ENCODE results near the gene SH2D6.
A peak's percentile ranks its signal among the peaks of the same experiment; 100 is the strongest.

SH2D6 gene

GRCh38 chr2:85418132-85419008 is at the start of gene SH2D6:
SH2D6 (plus strand) TSS chr2:85418714; CDS start chr2:85429466, 10,752 bp downstream.
- TF ChIP-seq CTCF (IDR thresholded peaks at IDR 0.05; ENCODE audit: borderline replicate concordance, insufficient read depth, low read depth, low read length): no peak
- H3K4me3 ChIP-seq (ENCODE audit: low read depth, low read length): peak within 1 kb of the TSS; percentile 52

DNA sequence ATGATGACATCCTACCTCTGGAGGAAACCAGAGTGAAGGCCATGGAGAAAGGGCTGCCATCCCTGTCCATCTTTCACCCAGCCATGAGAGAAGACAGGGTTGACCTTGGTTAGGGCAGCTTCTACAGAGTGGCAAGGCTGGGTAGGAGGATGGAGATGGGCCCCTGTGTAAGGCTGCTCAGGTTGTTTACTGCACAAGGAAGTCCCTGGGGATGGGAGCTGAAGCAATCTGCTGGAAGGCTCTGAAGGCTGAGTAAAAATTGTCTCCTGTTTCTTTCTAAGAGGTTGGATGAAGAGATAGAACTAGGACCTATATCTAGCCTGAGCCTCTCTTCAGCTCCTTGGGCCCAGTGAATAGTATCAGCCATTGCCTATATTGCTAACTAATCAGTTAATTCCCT is 49.6 kb upstream of the SH2D6 start:
- TF ChIP-seq CTCF (IDR thresholded peaks at IDR 0.05; ENCODE audit: borderline replicate concordance, insufficient read depth, low read depth, low read length): no peak
- no peak overlapping the region for H3K4me3 ChIP-seq (ENCODE audit: low read depth, low read length)

- TF ChIP-seq CTCF (IDR thresholded peaks at IDR 0.05; ENCODE audit: borderline replicate concordance, insufficient read depth, low read depth, low read length): no peak
- H3K4me3 ChIP-seq (ENCODE audit: low read depth, low read length): no peak overlapping the region
These were observed 49.0 kb upstream of the SH2D6 start for GRCh38 chr2:85369500-85369899.

DNA sequence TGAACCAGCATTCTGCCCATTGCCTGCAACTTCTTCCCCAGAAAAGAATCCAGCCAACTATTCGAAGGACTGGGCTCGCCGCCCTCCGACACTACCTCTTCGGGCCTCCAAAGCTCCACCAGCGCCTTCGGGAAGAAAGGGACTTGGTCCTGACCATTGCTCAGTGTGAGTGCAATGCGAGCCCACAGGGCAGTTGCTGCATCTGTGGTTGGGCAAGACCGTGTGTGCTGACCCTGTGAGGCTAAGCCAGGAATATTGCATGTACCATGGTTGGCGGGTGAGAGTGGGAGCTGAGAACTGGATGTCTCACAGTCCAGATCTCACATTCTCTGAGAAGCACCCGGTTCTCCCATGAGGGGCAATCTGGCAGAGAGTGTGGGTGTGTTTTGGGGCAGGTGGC is 47.5 kb upstream of the SH2D6 start:
- no peak overlapping the region for H3K4me3 ChIP-seq (ENCODE audit: low read depth, low read length)
- no peak for TF ChIP-seq CTCF (IDR thresholded peaks at IDR 0.05; ENCODE audit: borderline replicate concordance, insufficient read depth, low read depth, low read length)

DNA sequence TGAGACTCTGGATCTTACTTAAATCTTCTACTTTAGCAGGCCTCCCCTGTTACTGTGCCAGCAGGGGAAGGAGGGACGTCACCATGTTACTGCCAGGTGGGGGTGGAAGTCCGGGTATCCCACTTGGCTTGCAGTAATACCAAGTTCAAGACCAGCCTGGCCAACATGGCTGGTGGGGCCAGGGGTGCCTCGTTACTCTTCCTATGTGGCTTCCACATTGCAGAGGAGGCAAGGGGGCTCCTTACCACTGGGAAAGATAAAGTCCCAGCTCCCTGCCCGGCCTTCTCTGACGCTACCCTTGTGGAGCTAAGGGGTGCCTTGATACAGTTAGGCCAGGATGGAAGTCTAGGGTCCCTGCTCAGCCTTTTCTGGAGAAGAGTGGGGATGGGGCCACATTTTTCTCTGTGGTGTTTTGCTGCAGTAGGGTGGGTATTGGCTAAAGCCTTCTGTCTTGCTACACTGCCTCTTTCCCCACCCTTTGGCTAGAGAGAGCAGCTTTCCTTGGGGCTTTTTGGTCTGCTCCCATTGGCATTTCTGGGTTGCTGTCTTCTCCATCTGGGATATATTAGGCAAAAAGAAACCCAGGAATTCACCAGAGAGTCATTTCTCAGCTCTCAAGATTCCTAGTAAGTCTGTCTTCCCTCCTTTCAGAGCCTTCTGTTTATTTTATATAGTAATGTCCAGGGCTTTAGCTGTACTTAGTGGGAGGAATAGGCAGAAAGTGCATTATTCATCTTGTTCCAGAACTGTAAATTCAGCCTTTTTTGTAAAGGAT is 42.0 kb upstream of the SH2D6 start:
- H3K4me3 ChIP-seq (ENCODE audit: low read depth, low read length): no peak overlapping the region
- no peak for TF ChIP-seq CTCF (IDR thresholded peaks at IDR 0.05; ENCODE audit: borderline replicate concordance, insufficient read depth, low read depth, low read length)

DNA sequence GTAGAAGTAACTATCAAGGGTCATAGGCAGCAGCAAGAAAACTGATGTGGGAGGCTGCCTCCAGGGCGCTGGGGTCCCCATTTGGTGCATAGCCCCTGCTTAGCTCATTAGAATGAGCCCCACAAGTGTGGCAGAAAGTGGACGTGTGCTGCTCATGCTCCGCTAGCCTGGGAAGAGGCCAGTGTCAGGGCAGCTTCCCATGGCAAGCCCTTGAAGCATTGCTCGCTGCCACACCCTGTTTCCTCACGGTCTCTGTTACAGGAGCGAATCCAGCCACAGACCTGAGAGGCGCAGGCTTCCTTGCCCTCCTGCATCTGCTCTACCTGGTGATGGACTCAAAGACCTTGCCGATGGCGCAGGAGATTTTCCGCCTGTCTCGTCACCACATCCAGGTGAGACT is 41.4 kb upstream of the SH2D6 start:
- no peak for TF ChIP-seq CTCF (IDR thresholded peaks at IDR 0.05; ENCODE audit: borderline replicate concordance, insufficient read depth, low read depth, low read length)
- H3K4me3 ChIP-seq (ENCODE audit: low read depth, low read length): no peak overlapping the region
